CD4-positive, alpha-beta T cell (primary cell): Measurements from ENCODE around the gene SIGLEC10. TPM values are rescaled to one million over a fixed set of nuclear protein-coding genes. Genes with fewer than 3 reads are reported as not detected.

Source experiments
- ATAC-seq: fragments of 200-7000 bp; cut with Tn5 transposase; one replicate; pipeline ENCODE4 v1.10.0; 2022; ENCODE audit warnings: mild to moderate bottlenecking; ENCODE audit not compliant: poor library complexity
- CTCF ChIA-PET: fragments of 350-600 bp; sonication (Branson Sonifier 250); formaldehyde crosslinking; loops from one replicate; lab custom pipeline; 2021; ENCODE audit warnings: antibody characterized with exemption, inconsistent platforms; lab: Charles Lee
- POLR2A ChIA-PET: fragments of 350-600 bp; sonication (Branson Sonifier 250); formaldehyde crosslinking; loops from one replicate; lab custom pipeline; 2021; ENCODE audit warnings: antibody characterized with exemption, inconsistent platforms; lab: Charles Lee
- DNase-seq, 14 experiments: peaks; one replicate each; pipeline ENCODE4 v3.0.0-alpha.2; 2013 to 2020; ENCODE audit warnings: mixed read lengths in 2 of 14
- H3K27ac ChIP-seq, 2 donors: one replicate each; pipeline versions ENCODE4 v1.5.1 to v1.7.0; 2013; ENCODE audit warnings: low read length in 2 of 2, low read depth in 1 of 2, mild to moderate bottlenecking in 1 of 2
- H3K27me3 ChIP-seq, 2 experiments: 1 replicate in 1 of 2; 2 replicates in 1 of 2; pipeline versions ENCODE4 v1.6.1 to v1.7.0; 2013; ENCODE audit warnings: low read length in 2 of 2, control low read depth in 1 of 2, mild to moderate bottlenecking in 1 of 2, moderate library complexity in 1 of 2; ENCODE audit not compliant: insufficient read depth in 2 of 2, control insufficient read depth in 1 of 2
- H3K36me3 ChIP-seq: one replicate; pipeline ENCODE4 v1.6.1; 2013; ENCODE audit warnings: low read length, control low read depth; ENCODE audit not compliant: insufficient read depth
- H3K4me1 ChIP-seq: one replicate; pipeline ENCODE4 v1.6.1; 2013; ENCODE audit warnings: low read length, control low read depth; ENCODE audit not compliant: insufficient read depth
- H3K4me3 ChIP-seq: one replicate; pipeline ENCODE4 v1.5.1; 2013; ENCODE audit warnings: mild to moderate bottlenecking, low read length, moderate library complexity
- H3K9me3 ChIP-seq, 2 experiments: 1 replicate in 1 of 2; 2 replicates in 1 of 2; pipeline versions ENCODE4 v1.6.1 to v1.7.0; 2013; ENCODE audit warnings: low read length in 2 of 2, mild to moderate bottlenecking in 2 of 2, control low read depth in 1 of 2, moderate library complexity in 1 of 2; ENCODE audit not compliant: control insufficient read depth in 1 of 2, insufficient read depth in 1 of 2
- H3K27ac Mint-ChIP-seq: one replicate; pipeline ENCODE4 v1.8.0; 2020; ENCODE audit warnings: mixed read lengths
- H3K27me3 Mint-ChIP-seq: one replicate; pipeline ENCODE4 v1.8.0; 2021; ENCODE audit warnings: mixed read lengths
- H3K36me3 Mint-ChIP-seq: one replicate; pipeline ENCODE4 v1.8.0; 2021; ENCODE audit warnings: low read depth, mixed read lengths
- H3K4me1 Mint-ChIP-seq: one replicate; pipeline ENCODE4 v1.8.0; 2021; ENCODE audit warnings: low read depth, mixed read lengths
- H3K4me3 Mint-ChIP-seq: one replicate; pipeline ENCODE4 v1.8.0; 2020; ENCODE audit warnings: mild to moderate bottlenecking, mixed read lengths
- H3K9me3 Mint-ChIP-seq: one replicate; pipeline ENCODE4 v1.8.0; 2020; ENCODE audit warnings: mixed read lengths
- intact Hi-C, 2 experiments: fragments of 100-400 bp; cut with DNase I in 1 of 2; cut with micrococcal nuclease in 1 of 2; formaldehyde crosslinking; loops; one replicate each; pipeline versions ENCODE4 v1.15.1 to v1.9.0; 2023 to 2025; cut with DNase I, micrococcal nuclease
- total RNA-seq, 174 experiments: library from RNA in 2 of 174; stranded (reverse) in 2 of 174; gene quantifications; one replicate each; pipeline ENCODE4 v1.2.3 and lab custom pipeline; 2021 to 2026
- TF ChIP-seq, protein P1 (sequence below): fragments of 200-600 bp; IDR thresholded peaks from one replicate; pipeline ENCODE4 v1.8.0; 2022; ENCODE audit warnings: antibody characterized with exemption, mild to moderate bottlenecking

The SIGLEC10 gene
- total RNA-seq, 2 experiments from 2014 or later: 0.39 to 0.58 TPM

DNA sequence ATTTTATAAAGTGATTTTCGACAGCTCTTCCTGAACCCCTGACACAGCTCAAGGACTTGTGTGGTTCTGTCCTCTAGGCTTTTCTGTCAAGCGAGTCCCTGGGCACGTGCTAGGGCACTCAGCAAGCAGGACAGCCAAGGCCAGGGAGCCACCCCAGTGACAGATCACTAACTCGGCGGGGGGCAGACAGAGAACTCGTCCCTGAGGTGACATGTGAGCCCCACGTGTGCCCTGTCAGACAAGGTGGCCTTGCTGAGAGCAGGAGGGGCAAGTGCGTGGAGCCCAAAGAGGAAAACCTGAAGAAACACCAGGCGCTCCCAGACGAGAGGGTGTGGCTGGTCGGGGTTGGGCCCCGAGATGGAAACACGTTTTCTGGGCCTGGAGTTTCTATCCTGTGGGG, 56.2 kb downstream of the SIGLEC10 start:
- TF ChIP-seq, protein P1, sequence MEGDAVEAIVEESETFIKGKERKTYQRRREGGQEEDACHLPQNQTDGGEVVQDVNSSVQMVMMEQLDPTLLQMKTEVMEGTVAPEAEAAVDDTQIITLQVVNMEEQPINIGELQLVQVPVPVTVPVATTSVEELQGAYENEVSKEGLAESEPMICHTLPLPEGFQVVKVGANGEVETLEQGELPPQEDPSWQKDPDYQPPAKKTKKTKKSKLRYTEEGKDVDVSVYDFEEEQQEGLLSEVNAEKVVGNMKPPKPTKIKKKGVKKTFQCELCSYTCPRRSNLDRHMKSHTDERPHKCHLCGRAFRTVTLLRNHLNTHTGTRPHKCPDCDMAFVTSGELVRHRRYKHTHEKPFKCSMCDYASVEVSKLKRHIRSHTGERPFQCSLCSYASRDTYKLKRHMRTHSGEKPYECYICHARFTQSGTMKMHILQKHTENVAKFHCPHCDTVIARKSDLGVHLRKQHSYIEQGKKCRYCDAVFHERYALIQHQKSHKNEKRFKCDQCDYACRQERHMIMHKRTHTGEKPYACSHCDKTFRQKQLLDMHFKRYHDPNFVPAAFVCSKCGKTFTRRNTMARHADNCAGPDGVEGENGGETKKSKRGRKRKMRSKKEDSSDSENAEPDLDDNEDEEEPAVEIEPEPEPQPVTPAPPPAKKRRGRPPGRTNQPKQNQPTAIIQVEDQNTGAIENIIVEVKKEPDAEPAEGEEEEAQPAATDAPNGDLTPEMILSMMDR: no peak
- H3K27me3 Mint-ChIP-seq: no peaks in the 10 kb centered on the region
- H3K9me3 Mint-ChIP-seq: no peaks in the 10 kb centered on the region
- H3K27me3 ChIP-seq: no peaks in the 10 kb centered on the region
- H3K4me3 ChIP-seq: no peak overlapping the region
- H3K4me1 ChIP-seq: peaks cover 36% of the 10 kb centered on the region
- peaks cover 43% of the 10 kb centered on the region for H3K4me1 Mint-ChIP-seq
- H3K9me3 ChIP-seq: no peaks in the 10 kb centered on the region
- no peak overlapping the region for H3K4me3 Mint-ChIP-seq
- peaks cover 4% of the 10 kb centered on the region for H3K36me3 Mint-ChIP-seq
- H3K36me3 ChIP-seq: no peaks in the 10 kb centered on the region
- CTCF ChIA-PET: no interaction called here
- intact Hi-C loops: loop anchor here in 1 of 2 experiments (10.0 kb wide), 1 partner anchor 234 kb away; no protein-coding TSS in a partner anchor
- POLR2A ChIA-PET: no interaction called here
- H3K27ac Mint-ChIP-seq: no peak overlapping the region
- no peak overlapping the region for H3K27ac ChIP-seq
- DNase-seq (no peak), ATAC-seq (no peak)

Other genes with a start within 250 kb of the SIGLEC10 start
- 1 to 10 TPM in 1 of 2 experiments, under 1 TPM in 1; 0.60 to 1.7 TPM for gene CD33, start 192.6 kb downstream of the SIGLEC10 start, total RNA-seq
- not detected for gene SIGLECL1, start 166.6 kb downstream of the SIGLEC10 start, total RNA-seq
- not detected for gene IGLON5, start 106.0 kb downstream of the SIGLEC10 start, total RNA-seq
- under 1 TPM; 0.11 to 0.14 TPM for gene VSIG10L, start 75.5 kb downstream of the SIGLEC10 start, total RNA-seq
- gene ETFB, start 51.3 kb downstream of the SIGLEC10 start, total RNA-seq: 10 to 100 TPM; 29.7 to 30.1 TPM
- under 1 TPM; 0.60 to 0.84 TPM for gene CLDND2, start 48.6 kb downstream of the SIGLEC10 start, total RNA-seq
- gene NKG7, start 45.0 kb downstream of the SIGLEC10 start, total RNA-seq: 1 to 10 TPM; 6.2 to 7.2 TPM
- gene LIM2, start 29.7 kb downstream of the SIGLEC10 start, total RNA-seq: not detected
- gene C19orf84, start 27.1 kb downstream of the SIGLEC10 start, total RNA-seq: not detected
- not detected for gene SIGLEC8, start 40.8 kb upstream of the SIGLEC10 start, total RNA-seq
- not detected for gene CEACAM18, start 60.9 kb upstream of the SIGLEC10 start, total RNA-seq
- gene SIGLEC12, start 84.2 kb upstream of the SIGLEC10 start, total RNA-seq: not detected
- gene SIGLEC6, start 114.0 kb upstream of the SIGLEC10 start, total RNA-seq: under 1 TPM; 0.14 to 0.36 TPM
- 1 to 10 TPM; 1.1 to 1.9 TPM for gene ZNF175, start 153.6 kb upstream of the SIGLEC10 start, total RNA-seq
- not detected for gene SIGLEC5, start 212.8 kb upstream of the SIGLEC10 start, total RNA-seq
- gene SIGLEC14, start 229.2 kb upstream of the SIGLEC10 start, total RNA-seq: 1 to 10 TPM in 1 of 2 experiments, under 1 TPM in 1; 0.87 to 1.3 TPM